NCI-H2196 (cell line): ENCODE measurements around the gene DUSP21.
"Not testable (repeated sequence)": the region's sequence is repeated elsewhere in the genome, so short reads cannot be mapped to it uniquely, and the experiment has no call there.

Experiments used
- DNase-seq: peaks from one replicate; lab custom pipeline; 2025; ENCODE audit not compliant: unreplicated experiment; lab: John Stamatoyannopoulos, UW

DUSP21 gene

DNA sequence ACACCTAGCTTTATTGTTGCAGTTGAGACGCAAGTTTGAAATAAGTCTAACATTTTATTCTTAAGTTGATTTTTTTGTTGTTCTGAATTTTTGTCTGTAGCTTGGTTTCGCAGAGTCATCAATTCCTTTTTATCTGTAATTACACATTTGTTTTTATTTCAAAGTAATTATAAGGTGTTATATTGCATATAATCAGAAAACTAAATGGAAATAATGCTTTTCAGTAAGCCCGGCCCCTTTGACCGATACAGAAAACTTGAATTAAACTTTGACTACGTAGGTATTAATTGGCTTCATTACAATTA, 31.3 kb downstream of the DUSP21 start:
- no peak for DNase-seq

GRCh38 chrX:44876086-44876485, 32.3 kb downstream of the DUSP21 start:
- DNase-seq: no peak

- DNase-seq: no peak
Observed at GRCh38 chrX:44876767-44877166, 32.9 kb downstream of the DUSP21 start.

GRCh38 chrX:44878780-44879179, 35.0 kb downstream of the DUSP21 start:
- no peak for DNase-seq

- DNase-seq: no peak
Observed at GRCh38 chrX:44881549-44881948, 37.7 kb downstream of the DUSP21 start.

GRCh38 chrX:44882635-44883034, 38.8 kb downstream of the DUSP21 start:
- no peak for DNase-seq

GRCh38 chrX:44884944-44885343, 41.1 kb downstream of the DUSP21 start:
- no peak for DNase-seq

DNA sequence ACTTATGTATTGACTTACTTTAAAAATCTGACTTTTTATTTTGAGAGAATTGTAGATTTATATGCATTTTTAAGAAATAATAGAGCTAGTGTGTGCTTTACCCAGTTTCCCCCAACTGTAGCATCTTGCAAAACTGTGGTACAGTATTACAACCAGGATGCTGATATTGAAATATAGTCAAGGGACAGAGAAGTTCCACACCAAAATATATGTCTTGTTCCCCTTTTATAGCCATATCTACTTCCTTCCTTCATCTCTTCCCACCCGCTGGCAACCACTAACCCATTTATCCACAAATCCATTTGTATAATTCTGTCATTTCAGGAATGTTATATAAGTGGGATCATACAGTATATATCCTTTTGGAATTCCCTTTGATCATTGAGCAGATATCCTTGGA, 46.0 kb downstream of the DUSP21 start:
- DNase-seq: no peak

DNA sequence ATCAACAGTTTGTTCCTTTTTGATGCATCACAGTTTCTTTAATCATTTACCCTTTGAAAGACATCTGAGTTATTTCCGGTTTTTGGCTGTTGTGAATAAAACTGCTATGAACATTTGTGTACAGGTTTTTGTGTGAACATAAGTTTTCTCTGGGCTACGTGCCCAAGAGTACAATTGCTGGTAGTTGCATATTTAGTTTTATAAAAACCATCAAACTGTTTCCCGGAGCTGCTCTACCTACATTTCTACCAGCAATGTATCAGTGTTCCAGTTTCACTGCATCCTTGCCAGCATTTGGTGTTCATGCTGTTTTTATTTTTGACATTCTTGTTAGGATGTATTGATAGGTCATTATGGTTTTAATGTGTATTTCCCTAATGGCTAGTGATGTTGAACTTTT, 46.4 kb downstream of the DUSP21 start:
- DNase-seq: no peak

- not testable (repeated sequence) for DNase-seq
Observed at GRCh38 chrX:44890687-44891086, 46.9 kb downstream of the DUSP21 start.

DNA sequence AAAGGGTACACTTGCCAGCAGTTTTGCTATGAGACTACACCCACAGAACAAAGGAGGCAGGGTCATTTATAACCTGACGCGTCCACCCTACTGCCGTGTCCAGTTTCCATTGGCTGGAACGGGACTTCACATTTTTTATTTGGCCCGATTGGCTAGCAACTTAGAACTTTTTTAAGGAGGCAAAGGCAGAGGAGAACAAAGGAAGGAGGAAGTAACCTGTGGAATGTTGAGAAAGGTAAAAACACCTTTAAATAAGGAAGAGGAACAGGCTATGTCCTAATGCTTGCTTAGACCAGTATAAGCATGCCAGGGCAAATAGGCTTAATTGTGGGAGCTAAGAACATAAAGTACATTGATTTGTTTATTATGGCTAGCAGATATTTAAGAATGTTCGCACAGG, 47.8 kb downstream of the DUSP21 start:
- DNase-seq: no peak
